ENCODE measurements around the gene TOP3B. TPM values are rescaled to one million over a fixed set of nuclear protein-coding genes. Genes with fewer than 3 reads are reported as not detected.

TOP3B gene
- total and polyA plus RNA-seq, 9 of the 15 experiments (the other 6 are each of a cell fraction or from before 2014, with no cell fraction given) = 3.0 to 188 (median 112) TPM

- TF ChIP-seq HMGXB4 (CRISPR knock-in tag; IDR thresholded peaks at IDR 0.05) (peak; percentile 27; the same call in 1 of the 2 replicates), MYNN (IDR thresholded peaks at IDR 0.05) (no peak), MYNN (CRISPR knock-in tag; IDR thresholded peaks at IDR 0.05) (peak; percentile 52; the same call in 1 of the 2 replicates), PRMT5 (CRISPR knock-in tag; IDR thresholded peaks at IDR 0.05) (peak; percentile 34; the same call in 1 of the 2 replicates)
Observed at GRCh38 chr22:22026157-22026831, 43.7 kb upstream of the TOP3B start (continued).

GRCh38 chr22:22025320-22026156, 43.0 kb upstream of the TOP3B start:
- intact Hi-C loops (cut with micrococcal nuclease) = loop anchor here (10.0 kb wide), 1 partner anchor 59 kb away; no protein-coding TSS in a partner anchor
- Histone ChIP-seq H3K27me3 (ENCODE audit: control insufficient read depth in 2 of 2, insufficient read depth in 2 of 2, low read length in 2 of 2) (peaks cover 6 to 23% of the 10 kb centered on the region in 2 experiments; a peak in 2 of 5 replicates), H3K9ac (ENCODE audit: insufficient read depth in 1 of 2, low read depth in 2 of 2, low read length in 2 of 2) (peak overlapping the region in 1 of 2 experiments; percentile 6; a peak in 2 of 4 replicates), H2AFZ (ENCODE audit: low read depth, low read length) (peak overlapping the region; percentile 20), H3K9me1 (ENCODE audit: control insufficient read depth, insufficient read depth, low read length) (no peaks in the 10 kb centered on the region), H3K4me2 (ENCODE audit: insufficient read depth, low read length) (no peak overlapping the region), H3K4me1 (replicated peaks in 1 of 2; ENCODE audit: control insufficient read depth in 2 of 2, insufficient read depth in 2 of 2, low read length in 2 of 2) (peaks cover 15 to 20% of the 10 kb centered on the region in 2 experiments; a peak in 4 of 5 replicates), H4K20me1 (replicated peaks; ENCODE audit: control insufficient read depth, insufficient read depth, low read length) (no peaks in the 10 kb centered on the region), H3K36me3 (ENCODE audit: control insufficient read depth, insufficient read depth, low read length) (no peaks in the 10 kb centered on the region), H3K79me2 (ENCODE audit: control insufficient read depth, insufficient read depth, low read length) (no peaks in the 10 kb centered on the region), H3K9me3 (replicated peaks; ENCODE audit: control insufficient read depth, insufficient read depth, low read depth, low read length) (no peaks in the 10 kb centered on the region), H3K4me3 (no peak overlapping the region), H3K27ac (ENCODE audit: extremely low read depth, low read depth, low read length) (no peak overlapping the region)
- DNase-seq (ENCODE audit: extremely low read depth in 1 of 4, low spot score in 3 of 4) = peak in 1 of 4 experiments; percentile 58
- WGBS (ENCODE audit: insufficient coverage, low coverage, missing lambda C conversion rate) = 22% methylated on average over 7 of the region's 7 CpGs
- no peak for FAIRE-seq
- peak; percentile 7; the same call in 2 of the 3 replicates for ATAC-seq
- in situ Hi-C loops (cut with MboI) = no loop called here
- ChIA-PET POLR2A (interaction anchor here (0.6 to 8.1 kb wide), 4 partner anchors 15 to 429 kb away, joined by 4 to 123 read pairs (median 6); no protein-coding TSS in a partner anchor), CTCF (ENCODE audit: low intra/inter-chr PET ratio) (no interaction called here)
- no TSS peak for BruUV-seq (replicated peaks)
- peak; percentile 9; the same call in 1 of the 2 replicates for TF ChIP-seq ZNF3 (CRISPR knock-in tag; IDR thresholded peaks at IDR 0.05)
- no peak for TF ChIP-seq SMC3 (conservative IDR thresholded peaks at IDR 0.05; ENCODE audit: insufficient read depth, low read depth, low read length)
- no peak for TF ChIP-seq NFIX (CRISPR knock-in tag; IDR thresholded peaks at IDR 0.05; ENCODE audit: low read depth)
- TF ChIP-seq ELF1 (tag; IDR thresholded peaks at IDR 0.05) = no peak
- TF ChIP-seq MCM3 (IDR thresholded peaks at IDR 0.05) = no peak
- no peak for TF ChIP-seq ZNF57 (CRISPR knock-in tag; IDR thresholded peaks at IDR 0.05)
- TF ChIP-seq MLX (CRISPR knock-in tag; conservative IDR thresholded peaks at IDR 0.05) = no peak
- no peak for TF ChIP-seq MYBL2 (IDR thresholded peaks at IDR 0.05; ENCODE audit: low read depth)
- TF ChIP-seq MYBL2 (CRISPR knock-in tag; IDR thresholded peaks at IDR 0.05; ENCODE audit: borderline replicate concordance) = peak; percentile 65; the same call in 1 of the 2 replicates
- TF ChIP-seq TGIF2 (CRISPR knock-in tag; IDR thresholded peaks at IDR 0.05) = peak; percentile 84; the same call in 1 of the 2 replicates
- TF ChIP-seq SRSF7 (optimal IDR thresholded peaks at IDR 0.05; ENCODE audit: low read depth, low read length) = no peak
- TF ChIP-seq FUS (optimal IDR thresholded peaks at IDR 0.05; ENCODE audit: low read depth, low read length) = no peak
- TF ChIP-seq PCBP1 (IDR thresholded peaks at IDR 0.05; ENCODE audit: low read depth, low read length, poor library complexity, severe bottlenecking) = no peak
- TF ChIP-seq ZBTB1 (CRISPR knock-in tag; IDR thresholded peaks at IDR 0.05; ENCODE audit: borderline replicate concordance, low read depth) = 0 out of 2 replicates have a peak, but pooled peaks have one; percentile 66
